HG03060 (cell line): ENCODE measurements around the gene IL22RA1.

Experiments
- ATAC-seq: cut with Tn5 transposase; IDR thresholded peaks from one replicate; pipeline ENCODE4 v1.9.1; 2021; ENCODE audit warnings: low read depth, moderate number of reproducible peaks; ENCODE audit not compliant: unreplicated experiment

IL22RA1 gene

GRCh38 chr1:24142546-24143534 is at the start of gene IL22RA1:
IL22RA1 (minus strand) TSS chr1:24143140; CDS start chr1:24143082, 58 bp downstream.
- no peak for ATAC-seq

- no peak for ATAC-seq
These were observed 48.9 kb upstream of the IL22RA1 start for GRCh38 chr1:24191860-24192259.

- no peak for ATAC-seq
These were observed 48.1 kb upstream of the IL22RA1 start for GRCh38 chr1:24190983-24191461.

- no peak for ATAC-seq
These were observed 46.6 kb upstream of the IL22RA1 start for GRCh38 chr1:24189528-24189927.

DNA sequence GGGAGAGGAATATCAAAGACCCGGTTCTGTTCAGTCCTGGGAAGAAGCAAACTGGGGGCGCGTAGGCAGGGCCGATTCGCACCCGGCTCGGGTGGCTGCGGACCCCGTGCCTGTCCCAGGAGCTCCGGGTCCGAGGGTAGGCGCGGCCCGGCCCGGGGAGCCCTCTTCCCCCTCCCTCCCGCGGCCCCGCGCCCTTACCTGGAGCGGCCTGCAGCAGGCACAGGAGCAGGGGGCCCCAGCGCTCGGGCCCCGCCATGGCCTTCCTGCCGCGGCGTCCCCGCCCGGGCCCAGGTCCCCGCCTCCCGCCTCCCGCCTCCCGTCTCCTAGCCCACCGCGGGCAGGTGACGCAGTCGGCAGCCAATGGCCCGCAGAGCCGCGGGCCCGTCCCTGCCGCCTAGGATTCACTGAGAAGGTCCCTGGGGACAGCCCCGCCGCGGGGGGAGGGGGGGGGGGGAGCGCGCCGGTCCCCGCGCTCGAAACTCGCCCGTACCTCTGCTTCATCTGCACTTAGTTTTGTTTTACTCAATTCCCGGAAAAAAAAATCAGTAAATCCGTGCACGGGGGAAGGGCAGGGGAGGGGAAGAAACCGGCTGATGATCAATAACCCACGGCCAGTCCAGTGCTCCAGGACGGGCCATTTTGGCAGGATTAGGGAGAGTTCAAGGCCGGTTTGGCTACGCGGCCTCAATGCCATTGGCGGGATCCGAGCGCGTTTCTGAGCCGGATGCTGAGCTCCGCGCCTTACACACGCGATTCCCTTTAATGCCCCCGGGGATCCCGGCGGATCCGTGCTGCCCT is 44.3 kb upstream of the IL22RA1 start, which contains the start of gene IFNLR1:
TSS of gene IFNLR1 (minus strand) at position 297 of the 798 bp plus-strand sequence. CDS start at position 256, 41 bp downstream.
- ATAC-seq = no peak

- ATAC-seq = no peak
These were observed 43.7 kb upstream of the IL22RA1 start for GRCh38 chr1:24186711-24186992.

GRCh38 chr1:24186031-24186710 is 43.2 kb upstream of the IL22RA1 start:
- ATAC-seq = no peak

DNA sequence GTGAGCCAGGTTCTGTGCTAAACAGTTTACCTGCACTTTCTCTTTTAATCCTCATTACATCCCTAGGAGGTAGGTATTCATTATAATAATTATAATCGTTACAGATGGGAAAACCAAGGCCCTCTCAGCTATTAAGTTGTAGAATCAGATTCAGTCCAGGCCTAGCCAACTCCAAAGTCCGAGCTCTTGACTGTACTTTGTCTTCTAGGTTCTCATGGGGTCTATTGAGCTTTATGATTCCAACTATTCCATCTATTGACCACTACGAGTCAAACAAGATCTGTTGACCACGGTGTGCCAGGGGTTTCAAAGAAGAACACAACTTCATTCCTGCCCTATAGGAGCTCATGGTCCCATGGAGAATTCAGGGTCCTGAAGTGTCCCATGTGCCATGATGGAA is 42.1 kb upstream of the IL22RA1 start:
- ATAC-seq = no peak

DNA sequence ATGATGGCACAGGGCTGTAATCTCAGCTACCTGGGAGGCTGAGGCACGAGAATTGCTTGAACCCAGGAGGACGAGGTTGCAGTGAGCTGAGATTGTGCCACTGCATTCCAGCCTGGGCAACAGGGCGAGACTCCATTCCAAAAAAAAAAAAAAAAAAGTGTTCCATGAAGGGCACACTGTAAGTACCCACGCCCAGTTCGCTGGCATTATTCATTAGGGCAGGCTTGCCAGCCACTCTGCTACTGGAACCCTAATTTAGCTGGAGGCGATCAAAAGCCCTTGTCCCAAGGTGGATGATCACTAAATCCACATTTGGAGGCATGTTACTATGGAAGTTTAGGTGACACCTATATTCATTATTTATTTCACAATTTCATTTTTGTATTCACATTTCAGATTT is 39.1 kb upstream of the IL22RA1 start:
- ATAC-seq = no peak

- no peak for ATAC-seq
These were observed 38.7 kb upstream of the IL22RA1 start for GRCh38 chr1:24181619-24182018.

GRCh38 chr1:24180676-24181075 is 37.7 kb upstream of the IL22RA1 start:
- no peak for ATAC-seq

DNA sequence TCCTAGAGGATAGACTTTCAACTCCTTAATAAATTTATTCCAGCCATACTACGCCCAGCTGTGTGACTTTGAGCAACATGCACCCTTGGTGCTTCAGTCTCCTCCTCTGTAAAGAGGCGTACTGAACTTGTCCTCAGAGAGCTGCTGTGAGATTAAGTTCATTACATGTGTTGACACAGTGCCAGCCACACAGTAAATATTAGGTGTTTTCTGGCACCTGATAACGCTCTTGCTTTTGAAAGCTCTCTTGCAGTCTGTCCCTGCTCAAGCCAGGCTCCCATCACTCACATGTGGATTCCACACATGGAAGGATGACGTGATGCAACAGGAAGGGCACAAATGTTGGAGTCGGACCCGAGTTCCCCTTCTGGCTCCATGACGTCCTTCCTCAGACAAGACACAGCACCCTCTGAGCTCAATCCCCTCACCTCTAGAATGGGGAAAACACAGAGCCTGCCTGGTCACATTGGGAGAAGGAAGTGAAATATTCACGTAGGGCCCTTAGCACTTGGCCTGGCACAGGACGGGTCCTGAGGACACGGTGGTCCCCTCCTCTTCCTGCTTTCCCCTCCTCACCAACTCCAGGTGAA is 36.4 kb upstream of the IL22RA1 start:
- ATAC-seq = no peak

DNA sequence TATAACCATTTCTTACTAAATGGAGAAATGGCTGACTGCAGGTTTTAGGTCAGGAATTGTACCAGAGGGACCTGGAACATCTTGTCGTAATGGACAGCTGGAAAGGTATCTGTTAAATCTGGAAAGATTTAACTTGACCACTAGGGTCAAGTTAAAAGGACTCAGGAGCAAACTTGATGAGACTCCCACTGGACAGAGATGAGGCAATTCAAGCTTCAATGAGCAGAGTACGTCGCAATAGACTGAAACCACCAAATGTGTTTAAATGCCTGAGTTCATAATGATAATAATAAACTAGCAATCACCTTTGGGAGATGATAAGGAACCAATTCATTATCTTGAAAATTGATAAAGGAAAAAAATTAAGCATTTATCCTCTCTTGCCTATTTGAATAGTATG is 35.5 kb upstream of the IL22RA1 start:
- ATAC-seq = no peak

GRCh38 chr1:24177161-24177560 is 34.2 kb upstream of the IL22RA1 start:
- ATAC-seq = no peak

- no peak for ATAC-seq
These were observed 32.3 kb upstream of the IL22RA1 start for GRCh38 chr1:24175033-24175755.

- no peak for ATAC-seq
These were observed 31.0 kb upstream of the IL22RA1 start for GRCh38 chr1:24173638-24174575.

- no peak for ATAC-seq
These were observed 29.7 kb upstream of the IL22RA1 start for GRCh38 chr1:24172598-24172997.

- no peak for ATAC-seq
These were observed 26.3 kb upstream of the IL22RA1 start for GRCh38 chr1:24169286-24169685.

GRCh38 chr1:24168245-24168644 is 25.3 kb upstream of the IL22RA1 start:
- no peak for ATAC-seq
